ENCODE data around the gene PLOD1. TPM values are rescaled to one million over a fixed set of nuclear protein-coding genes. Genes with fewer than 3 reads are reported as not detected.

The PLOD1 gene
- polyA plus RNA-seq, 2 of the 4 experiments (the other 2 are of a cell fraction): 53.8 to 83.9 TPM

- CTCF ChIA-PET: interaction anchor here (1.7 kb wide), 1 partner anchor 49 kb away, joined by 4 read pairs; no protein-coding TSS in a partner anchor
- Histone ChIP-seq H3K9me3 (no peaks in the 10 kb centered on the region), H3K4me3 (no peak overlapping the region), H3K4me1 (no peaks in the 10 kb centered on the region), H3K27ac (no peak overlapping the region), H3K4me2 (no peak overlapping the region)
- no peak for TF ChIP-seq RCOR1 (IDR thresholded peaks at IDR 0.05; ENCODE audit: low read depth, low read length)
- DNase-seq (ENCODE audit: low read depth in 1 of 2, low spot score in 1 of 2) (no peak), FAIRE-seq (no peak), ATAC-seq (no peak)
- POLR2A ChIA-PET: interaction anchor here (0.6 to 1.0 kb wide), 2 partner anchors 21 to 22 kb away, joined by 3 read pairs; no protein-coding TSS in a partner anchor
- 69% methylated on average over 5 of the region's 7 CpGs for WGBS (ENCODE audit: missing lambda C conversion rate)
Observed at GRCh38 chr1:11887666-11888007, 46.9 kb upstream of the PLOD1 start.

GRCh38 chr1:11888206-11888876, 46.2 kb upstream of the PLOD1 start:
- 39% methylated on average over 9 of the region's 15 CpGs for WGBS (ENCODE audit: missing lambda C conversion rate)
- Histone ChIP-seq H3K4me2 (no peak overlapping the region), H3K4me3 (no peak overlapping the region), H3K9me3 (no peaks in the 10 kb centered on the region), H3K4me1 (no peaks in the 10 kb centered on the region), H3K27ac (no peak overlapping the region)
- CTCF ChIA-PET: interaction anchor here (1.2 to 1.7 kb wide), 2 partner anchors 50 to 52 kb away, joined by 3 to 4 read pairs; no protein-coding TSS in a partner anchor
- no peak for TF ChIP-seq HDAC2 (IDR thresholded peaks at IDR 0.05)
- TF ChIP-seq SREBF2 (IDR thresholded peaks at IDR 0.05): no peak
- TF ChIP-seq SMC3 (IDR thresholded peaks at IDR 0.05): no peak
- no peak for TF ChIP-seq PBX3 (IDR thresholded peaks at IDR 0.05)
- no peak for TF ChIP-seq USF2 (IDR thresholded peaks at IDR 0.05)
- no peak for TF ChIP-seq TP53 (CRISPR knock-in tag; IDR thresholded peaks at IDR 0.05)
- TF ChIP-seq KDM1A (IDR thresholded peaks at IDR 0.05; ENCODE audit: low read depth): no peak
- no peak for TF ChIP-seq ESRRA (IDR thresholded peaks at IDR 0.05; ENCODE audit: borderline replicate concordance, low read length)
- no peak for TF ChIP-seq HOXA7 (CRISPR knock-in tag; IDR thresholded peaks at IDR 0.05)
- no peak for TF ChIP-seq JUN (IDR thresholded peaks at IDR 0.05)
- TF ChIP-seq EP300 (IDR thresholded peaks at IDR 0.05): no peak
- TF ChIP-seq JUNB (IDR thresholded peaks at IDR 0.05): no peak
- FAIRE-seq: no peak
- no peak for DNase-seq (ENCODE audit: low read depth in 1 of 2, low spot score in 1 of 2)
- ATAC-seq: no peak
- POLR2A ChIA-PET: no interaction called here

GRCh38 chr1:11888877-11889208, 45.7 kb upstream of the PLOD1 start:
- H3K4me1 ChIP-seq: no peaks in the 10 kb centered on the region
- H3K4me2 ChIP-seq: no peak overlapping the region
- H3K9me3 ChIP-seq: no peaks in the 10 kb centered on the region
- 69% methylated on average over 2 of the region's 3 CpGs for WGBS (ENCODE audit: missing lambda C conversion rate)
- CTCF ChIA-PET: interaction anchor here (1.2 to 1.7 kb wide), 2 partner anchors 50 to 52 kb away, joined by 3 to 4 read pairs; no protein-coding TSS in a partner anchor
- FAIRE-seq (no peak), ATAC-seq (no peak), DNase-seq (ENCODE audit: low read depth in 1 of 2, low spot score in 1 of 2) (no peak)
- POLR2A ChIA-PET: no interaction called here
- TF ChIP-seq MAX (IDR thresholded peaks at IDR 0.05) (no peak), HEYL (CRISPR knock-in tag; IDR thresholded peaks at IDR 0.05) (no peak), NR3C1 (IDR thresholded peaks at IDR 0.05) (no peak), MAZ (IDR thresholded peaks at IDR 0.05; ENCODE audit: borderline replicate concordance, low read depth, low read length) (no peak), SREBF2 (IDR thresholded peaks at IDR 0.05) (no peak), MAFK (IDR thresholded peaks at IDR 0.05; ENCODE audit: partially characterized antibody) (no peak), GATA3 (IDR thresholded peaks at IDR 0.05; ENCODE audit: borderline replicate concordance) (no peak), HOXA7 (CRISPR knock-in tag; IDR thresholded peaks at IDR 0.05) (no peak), JUNB (IDR thresholded peaks at IDR 0.05) (no peak), PBX3 (IDR thresholded peaks at IDR 0.05) (no peak), HOXB13 (CRISPR knock-in tag; IDR thresholded peaks at IDR 0.05; ENCODE audit: low read depth) (no peak), EP300 (IDR thresholded peaks at IDR 0.05) (no peak), HMGXB4 (CRISPR knock-in tag; IDR thresholded peaks at IDR 0.05; ENCODE audit: borderline replicate concordance) (no peak)
- no peak overlapping the region for H3K4me3 ChIP-seq
- H3K27ac ChIP-seq: no peak overlapping the region

Measured in A549 (cell line).